ENCODE results near the gene GPC6. TPM values are rescaled to one million over a fixed set of nuclear protein-coding genes. Genes with fewer than 3 reads are reported as not detected.
A peak's percentile ranks its signal among the peaks of the same experiment; 100 is the strongest.

GPC6 gene
- total RNA-seq, 1 donor from 2014 or later, result 63.0 TPM

DNA sequence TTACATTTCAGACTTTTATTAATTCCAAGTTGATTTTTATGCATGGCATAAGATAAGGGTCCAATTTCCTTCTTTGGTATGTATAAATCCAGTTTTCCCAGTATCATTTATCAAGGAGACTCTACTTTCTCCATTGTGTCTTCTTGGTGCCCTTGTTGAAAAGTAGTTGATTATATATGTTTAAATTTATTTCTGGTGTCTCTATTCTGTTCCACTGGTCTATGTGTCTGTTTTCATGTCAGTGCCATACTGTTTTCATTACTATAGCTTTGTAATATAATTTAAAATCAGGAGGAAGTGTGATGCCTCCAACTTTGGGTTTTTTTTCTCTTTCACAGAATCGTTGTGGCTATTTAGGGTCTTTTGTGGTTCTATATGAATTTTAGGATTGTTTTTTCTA is 1019.9 kb downstream of the GPC6 start:
- TF ChIP-seq, protein P1, sequence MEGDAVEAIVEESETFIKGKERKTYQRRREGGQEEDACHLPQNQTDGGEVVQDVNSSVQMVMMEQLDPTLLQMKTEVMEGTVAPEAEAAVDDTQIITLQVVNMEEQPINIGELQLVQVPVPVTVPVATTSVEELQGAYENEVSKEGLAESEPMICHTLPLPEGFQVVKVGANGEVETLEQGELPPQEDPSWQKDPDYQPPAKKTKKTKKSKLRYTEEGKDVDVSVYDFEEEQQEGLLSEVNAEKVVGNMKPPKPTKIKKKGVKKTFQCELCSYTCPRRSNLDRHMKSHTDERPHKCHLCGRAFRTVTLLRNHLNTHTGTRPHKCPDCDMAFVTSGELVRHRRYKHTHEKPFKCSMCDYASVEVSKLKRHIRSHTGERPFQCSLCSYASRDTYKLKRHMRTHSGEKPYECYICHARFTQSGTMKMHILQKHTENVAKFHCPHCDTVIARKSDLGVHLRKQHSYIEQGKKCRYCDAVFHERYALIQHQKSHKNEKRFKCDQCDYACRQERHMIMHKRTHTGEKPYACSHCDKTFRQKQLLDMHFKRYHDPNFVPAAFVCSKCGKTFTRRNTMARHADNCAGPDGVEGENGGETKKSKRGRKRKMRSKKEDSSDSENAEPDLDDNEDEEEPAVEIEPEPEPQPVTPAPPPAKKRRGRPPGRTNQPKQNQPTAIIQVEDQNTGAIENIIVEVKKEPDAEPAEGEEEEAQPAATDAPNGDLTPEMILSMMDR (IDR thresholded peaks at IDR 0.05; ENCODE audit: insufficient read depth, low read depth, low read length), result no peak
- no peak for TF ChIP-seq EZH2 (IDR thresholded peaks at IDR 0.05; ENCODE audit: insufficient read depth, low read length)
- DNase-seq (ENCODE audit: low read depth) (no peak), FAIRE-seq (no peak)
- H3K4me1 Mint-ChIP-seq (ENCODE audit: low read depth, unreplicated experiment), result peaks cover 37% of the 10 kb centered on the region
- no peaks in the 10 kb centered on the region for H3K27me3 Mint-ChIP-seq (ENCODE audit: low read depth, unreplicated experiment)
- peaks cover 11% of the 10 kb centered on the region for H3K27me3 ChIP-seq (ENCODE audit: insufficient read depth, low read length)
- no peaks in the 10 kb centered on the region for H3K9me3 ChIP-seq (ENCODE audit: insufficient read depth, low read depth, low read length)
- H3K36me3 ChIP-seq (ENCODE audit: insufficient read depth, low read length), result no peaks in the 10 kb centered on the region
- no peak overlapping the region for H2AFZ ChIP-seq (ENCODE audit: low read depth, low read length)
- H3K4me2 ChIP-seq (ENCODE audit: low read length), result no peak overlapping the region
- no peak overlapping the region for H3K9ac ChIP-seq (ENCODE audit: low read length)
- H3K4me1 ChIP-seq (ENCODE audit: insufficient read depth, low read length), result peaks cover 14% of the 10 kb centered on the region
- no peak overlapping the region for H3K4me3 Mint-ChIP-seq (ENCODE audit: unreplicated experiment)
- peaks cover 3% of the 10 kb centered on the region for H3K9me3 Mint-ChIP-seq (ENCODE audit: unreplicated experiment)
- H3K79me2 ChIP-seq (ENCODE audit: insufficient read depth, low read length), result no peaks in the 10 kb centered on the region
- no peak overlapping the region for H3K27ac Mint-ChIP-seq (ENCODE audit: unreplicated experiment)
- H3K36me3 Mint-ChIP-seq (ENCODE audit: low read depth, unreplicated experiment), result peaks cover 6% of the 10 kb centered on the region
- no peak overlapping the region for H3K4me3 ChIP-seq (ENCODE audit: insufficient read depth, low read depth, low read length)
- no peaks in the 10 kb centered on the region for H4K20me1 ChIP-seq (ENCODE audit: insufficient read depth, low read length)
- no peak overlapping the region for H3K27ac ChIP-seq (ENCODE audit: low read depth, low read length)

DNA sequence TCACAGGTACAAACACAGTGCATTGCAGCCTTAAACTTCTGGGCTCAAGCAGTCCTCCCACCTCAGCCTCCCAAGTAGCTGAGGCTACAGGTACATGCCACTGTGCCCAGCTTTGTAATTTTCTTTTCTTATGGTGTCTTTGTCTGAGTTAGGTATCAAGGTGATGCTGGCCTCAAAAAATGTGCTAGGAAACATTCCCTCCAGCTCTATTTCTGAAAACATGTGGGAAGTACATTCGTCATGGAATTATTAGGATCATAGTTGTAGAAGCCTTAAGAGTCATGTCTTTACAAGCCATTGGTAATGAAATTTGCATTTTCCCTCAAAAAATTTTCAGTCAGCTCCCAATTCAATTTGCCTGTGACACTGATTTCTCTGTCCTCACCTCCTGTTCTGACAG is 1021.3 kb downstream of the GPC6 start:
- Mint-ChIP-seq H3K9me3 (ENCODE audit: unreplicated experiment) (peaks cover 3% of the 10 kb centered on the region), H3K4me1 (ENCODE audit: low read depth, unreplicated experiment) (peaks cover 36% of the 10 kb centered on the region), H3K27me3 (ENCODE audit: low read depth, unreplicated experiment) (no peaks in the 10 kb centered on the region), H3K36me3 (ENCODE audit: low read depth, unreplicated experiment) (peaks cover 6% of the 10 kb centered on the region), H3K27ac (ENCODE audit: unreplicated experiment) (no peak overlapping the region), H3K4me3 (ENCODE audit: unreplicated experiment) (no peak overlapping the region)
- Histone ChIP-seq H4K20me1 (ENCODE audit: insufficient read depth, low read length) (no peaks in the 10 kb centered on the region), H2AFZ (ENCODE audit: low read depth, low read length) (no peak overlapping the region), H3K4me3 (ENCODE audit: insufficient read depth, low read depth, low read length) (no peak overlapping the region), H3K27me3 (ENCODE audit: insufficient read depth, low read length) (peaks cover 23% of the 10 kb centered on the region), H3K4me1 (ENCODE audit: insufficient read depth, low read length) (peaks cover 14% of the 10 kb centered on the region), H3K4me2 (ENCODE audit: low read length) (no peak overlapping the region), H3K79me2 (ENCODE audit: insufficient read depth, low read length) (no peaks in the 10 kb centered on the region), H3K9me3 (ENCODE audit: insufficient read depth, low read depth, low read length) (no peaks in the 10 kb centered on the region), H3K27ac (ENCODE audit: low read depth, low read length) (no peak overlapping the region), H3K9ac (ENCODE audit: low read length) (no peak overlapping the region), H3K36me3 (ENCODE audit: insufficient read depth, low read length) (no peaks in the 10 kb centered on the region)
- FAIRE-seq (no peak), DNase-seq (ENCODE audit: low read depth) (no peak)
- TF ChIP-seq, protein P1 (IDR thresholded peaks at IDR 0.05; ENCODE audit: insufficient read depth, low read depth, low read length), result no peak
- no peak for TF ChIP-seq EZH2 (IDR thresholded peaks at IDR 0.05; ENCODE audit: insufficient read depth, low read length)

DNA sequence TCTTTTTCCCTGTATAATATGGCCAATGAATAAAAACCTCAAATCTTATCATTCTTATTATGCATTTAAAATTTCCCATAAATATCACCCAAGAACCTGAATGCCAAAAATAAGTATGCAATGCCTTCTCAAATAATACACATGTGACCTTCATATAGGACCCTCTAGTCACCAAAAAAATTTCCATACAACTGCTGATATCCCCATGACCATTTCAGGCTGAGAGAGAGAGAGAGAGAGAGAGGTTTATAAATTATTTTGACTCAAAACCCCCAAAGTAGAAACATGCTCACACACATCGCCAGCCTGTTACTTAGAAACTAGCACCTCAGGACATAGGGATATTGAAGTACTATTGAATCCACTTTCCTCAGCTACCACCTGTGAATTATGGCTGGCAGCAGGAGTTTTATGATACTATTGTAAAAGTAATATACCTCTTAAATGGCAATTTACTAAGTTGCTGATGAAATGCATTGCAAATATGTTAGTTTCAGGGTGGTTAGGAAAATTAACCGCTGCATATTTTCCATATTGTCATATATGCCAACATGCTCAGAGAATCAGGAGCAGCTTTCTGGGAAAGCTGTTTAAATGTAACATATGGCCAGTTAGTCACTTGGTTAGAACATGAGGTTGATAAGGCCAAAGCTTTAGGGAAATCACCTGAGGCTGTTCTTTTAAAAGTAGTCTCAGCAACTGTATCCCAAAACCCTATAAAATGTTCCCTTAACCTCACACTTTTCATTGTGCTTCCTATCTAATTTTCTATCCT is 1022.0 kb downstream of the GPC6 start:
- H3K27me3 ChIP-seq (ENCODE audit: insufficient read depth, low read length), result peaks cover 26% of the 10 kb centered on the region
- peak overlapping the region; percentile 62 for H3K4me2 ChIP-seq (ENCODE audit: low read length)
- Mint-ChIP-seq H3K36me3 (ENCODE audit: low read depth, unreplicated experiment) (peaks cover 6% of the 10 kb centered on the region), H3K4me1 (ENCODE audit: low read depth, unreplicated experiment) (peaks cover 29% of the 10 kb centered on the region), H3K4me3 (ENCODE audit: unreplicated experiment) (no peak overlapping the region), H3K27me3 (ENCODE audit: low read depth, unreplicated experiment) (peaks cover under 1% of the 10 kb centered on the region), H3K9me3 (ENCODE audit: unreplicated experiment) (peaks cover 3% of the 10 kb centered on the region), H3K27ac (ENCODE audit: unreplicated experiment) (peak overlapping the region; percentile 88)
- H2AFZ ChIP-seq (ENCODE audit: low read depth, low read length), result no peak overlapping the region
- no peaks in the 10 kb centered on the region for H3K36me3 ChIP-seq (ENCODE audit: insufficient read depth, low read length)
- DNase-seq (ENCODE audit: low read depth) (no peak), FAIRE-seq (no peak)
- H3K4me1 ChIP-seq (ENCODE audit: insufficient read depth, low read length), result peaks cover 14% of the 10 kb centered on the region
- H3K9ac ChIP-seq (ENCODE audit: low read length), result peak overlapping the region; percentile 15
- TF ChIP-seq, protein P1 (IDR thresholded peaks at IDR 0.05; ENCODE audit: insufficient read depth, low read depth, low read length), result no peak
- TF ChIP-seq EZH2 (IDR thresholded peaks at IDR 0.05; ENCODE audit: insufficient read depth, low read length), result no peak
- H3K9me3 ChIP-seq (ENCODE audit: insufficient read depth, low read depth, low read length), result no peaks in the 10 kb centered on the region
- peak overlapping the region; percentile 5 for H3K27ac ChIP-seq (ENCODE audit: low read depth, low read length)
- no peaks in the 10 kb centered on the region for H3K79me2 ChIP-seq (ENCODE audit: insufficient read depth, low read length)
- no peak overlapping the region for H3K4me3 ChIP-seq (ENCODE audit: insufficient read depth, low read depth, low read length)
- no peaks in the 10 kb centered on the region for H4K20me1 ChIP-seq (ENCODE audit: insufficient read depth, low read length)

Data from astrocyte (in vitro differentiated cells and primary cell).